HG03521 (cell line): ENCODE measurements around the gene GGN.
"Not testable (repeated sequence)": the region's sequence is repeated elsewhere in the genome, so short reads cannot be mapped to it uniquely, and the experiment has no call there.

Experiments used
- ATAC-seq: cut with Tn5 transposase; IDR thresholded peaks from one replicate; pipeline ENCODE4 v1.9.1; 2021; ENCODE audit warnings: mild to moderate bottlenecking, moderate library complexity; ENCODE audit not compliant: unreplicated experiment

Gene GGN

GRCh38 chr19:38411898-38412297, 24.1 kb upstream of the GGN start:
- ATAC-seq = not testable (repeated sequence)

GRCh38 chr19:38411041-38411712, 23.3 kb upstream of the GGN start:
- ATAC-seq = no peak

- ATAC-seq = not testable (repeated sequence)
These were observed 22.6 kb upstream of the GGN start for GRCh38 chr19:38410407-38410806.

- no peak for ATAC-seq
These were observed 21.8 kb upstream of the GGN start for GRCh38 chr19:38409631-38410133.

- ATAC-seq = no peak
These were observed 17.4 kb upstream of the GGN start for GRCh38 chr19:38405276-38405675.

- ATAC-seq = no peak
These were observed 17.0 kb upstream of the GGN start for GRCh38 chr19:38404858-38405257.

- ATAC-seq = peak; percentile 93
These were observed 15.3 kb upstream of the GGN start, which contains the start of gene FAM98C for GRCh38 chr19:38402967-38403674. Gene FAM98C, plus strand, starts transcription at chr19:38403093. Its CDS starts 61 bp downstream, at chr19:38403154.

- ATAC-seq = peak; percentile 1
These were observed 14.8 kb upstream of the GGN start for GRCh38 chr19:38402623-38402966.

GRCh38 chr19:38401148-38401547, 13.3 kb upstream of the GGN start:
- no peak for ATAC-seq

- no peak for ATAC-seq
These were observed 12.5 kb upstream of the GGN start for GRCh38 chr19:38400361-38400760.

- ATAC-seq = no peak
These were observed 11.7 kb upstream of the GGN start for GRCh38 chr19:38399537-38399936.

GRCh38 chr19:38399081-38399480, 11.2 kb upstream of the GGN start:
- no peak for ATAC-seq

GRCh38 chr19:38395381-38396114, 7.7 kb upstream of the GGN start:
- ATAC-seq = no peak

GRCh38 chr19:38394488-38394887, 6.7 kb upstream of the GGN start:
- ATAC-seq = no peak

GRCh38 chr19:38392707-38393308, 5.0 kb upstream of the GGN start:
- ATAC-seq = no peak

GRCh38 chr19:38391911-38392464, 4.2 kb upstream of the GGN start:
- ATAC-seq = no peak

- ATAC-seq = no peak
These were observed 2.4 kb upstream of the GGN start for GRCh38 chr19:38389957-38390924.

- no peak for ATAC-seq
These were observed 1.5 kb upstream of the GGN start for GRCh38 chr19:38389101-38389925.
